Neuronal stem cell (in vitro differentiated cells): Measurements from ENCODE around the gene ARFGAP1.

ENCODE experiments used
- DNase-seq: peaks from one replicate; pipeline ENCODE4 v3.0.0-alpha.2; 2013; ENCODE audit warnings: low spot score
- H2AFZ ChIP-seq: one replicate; pipeline ENCODE4 v1.6.1; 2013; ENCODE audit warnings: mild to moderate bottlenecking, low read length, inconsistent platforms
- H2AK5ac ChIP-seq: 2 replicates; pipeline ENCODE4 v1.6.1; 2013; ENCODE audit warnings: low read depth, mild to moderate bottlenecking, inconsistent platforms, low read length, moderate library complexity, mixed read lengths
- H2BK120ac ChIP-seq: 2 replicates; pipeline ENCODE4 v1.6.1; 2013; ENCODE audit warnings: low read depth, mild to moderate bottlenecking, inconsistent platforms, low read length, moderate library complexity, mixed read lengths
- H2BK12ac ChIP-seq: one replicate; pipeline ENCODE4 v1.6.1; 2013; ENCODE audit warnings: low read length, inconsistent platforms
- H2BK15ac ChIP-seq: 2 replicates; pipeline ENCODE4 v1.6.1; 2013; ENCODE audit warnings: mild to moderate bottlenecking, low read length, inconsistent platforms, mixed read lengths
- H2BK5ac ChIP-seq: one replicate; pipeline ENCODE4 v1.6.1; 2013; ENCODE audit warnings: inconsistent platforms, mild to moderate bottlenecking, low read length, moderate library complexity
- H3K14ac ChIP-seq: one replicate; pipeline ENCODE4 v1.6.1; 2013; ENCODE audit warnings: low read length, inconsistent platforms
- H3K18ac ChIP-seq: 2 replicates; pipeline ENCODE4 v1.6.1; 2013; ENCODE audit warnings: low read length, inconsistent platforms
- H3K23ac ChIP-seq: 2 replicates; pipeline ENCODE4 v1.6.1; 2013; ENCODE audit warnings: low read depth, mild to moderate bottlenecking, mixed read lengths, low read length, inconsistent platforms; ENCODE audit not compliant: poor library complexity
- H3K27ac ChIP-seq: replicated peaks from 3 replicates; pipeline ENCODE4 v1.5.1; 2013; ENCODE audit warnings: low read length, inconsistent platforms
- H3K27me3 ChIP-seq, 3 experiments: 2 replicates each; pipeline ENCODE4 v1.6.1; 2013; ENCODE audit warnings: low read length in 3 of 3, mild to moderate bottlenecking in 2 of 3, inconsistent platforms in 1 of 3, low read depth in 1 of 3, mixed read lengths in 1 of 3, moderate library complexity in 1 of 3; ENCODE audit not compliant: control insufficient read depth in 3 of 3, insufficient read depth in 3 of 3
- H3K36me3 ChIP-seq, 2 donors: replicated peaks in 1 of 2; 2 replicates each; pipeline ENCODE4 v1.6.1; 2013; ENCODE audit warnings: low read length in 2 of 2; ENCODE audit not compliant: control insufficient read depth in 2 of 2, insufficient read depth in 2 of 2
- H3K4ac ChIP-seq: 2 replicates; pipeline ENCODE4 v1.6.1; 2013; ENCODE audit warnings: inconsistent platforms, mild to moderate bottlenecking, low read length, moderate library complexity
- H3K4me1 ChIP-seq, 2 donors: 1 replicate in 1 of 2; 2 replicates in 1 of 2; pipeline ENCODE4 v1.6.1; 2013; ENCODE audit warnings: low read length in 2 of 2, low read depth in 1 of 2; ENCODE audit not compliant: control insufficient read depth in 2 of 2, insufficient read depth in 1 of 2
- H3K4me2 ChIP-seq: one replicate; pipeline ENCODE4 v1.6.1; 2013; ENCODE audit warnings: mild to moderate bottlenecking, low read length, inconsistent platforms; ENCODE audit not compliant: insufficient read depth, poor library complexity, severe bottlenecking
- H3K4me3 ChIP-seq, 2 donors: 2 replicates each; pipeline ENCODE4 v1.5.1; 2013; ENCODE audit warnings: low read length in 2 of 2, mild to moderate bottlenecking in 2 of 2, inconsistent platforms in 1 of 2, moderate library complexity in 1 of 2
- H3K79me1 ChIP-seq: one replicate; pipeline ENCODE4 v1.6.1; 2013; ENCODE audit warnings: low read depth, mild to moderate bottlenecking, inconsistent platforms, low read length, moderate library complexity
- H3K9ac ChIP-seq: one replicate; pipeline ENCODE4 v1.6.1; 2013; ENCODE audit warnings: mild to moderate bottlenecking, low read depth, low read length, inconsistent platforms; ENCODE audit not compliant: poor library complexity
- H3K9me3 ChIP-seq, 2 donors: replicated peaks in 1 of 2; 2 replicates each; pipeline versions ENCODE3 to v1.6.1; 2013; ENCODE audit warnings: low read length in 2 of 2, mild to moderate bottlenecking in 2 of 2, inconsistent platforms in 1 of 2, low read depth in 1 of 2, mixed read lengths in 1 of 2, moderate library complexity in 1 of 2; ENCODE audit not compliant: control insufficient read depth in 2 of 2, insufficient read depth in 1 of 2
- H4K8ac ChIP-seq: one replicate; pipeline ENCODE4 v1.6.1; 2013; ENCODE audit warnings: low read depth, mild to moderate bottlenecking, inconsistent platforms, low read length, moderate library complexity
- H4K91ac ChIP-seq: one replicate; pipeline ENCODE4 v1.6.1; 2013; ENCODE audit warnings: low read length, low read depth, mild to moderate bottlenecking, inconsistent platforms; ENCODE audit not compliant: poor library complexity
- whole genome bisulfite sequencing, 2 donors: extraction: QIAGEN DNeasy Blood & Tissue Kit; methylation state at CpG; one replicate each; pipeline ENCODE4 v1.1.7; 2013; ENCODE audit warnings: missing lambda C conversion rate in 2 of 2, mixed read lengths in 1 of 2; ENCODE audit not compliant: insufficient read length in 2 of 2, insufficient replicate concordance in 1 of 2; ENCODE audit errors: extremely low coverage in 2 of 2; 5-methylcytosine and 5-hydroxymethylcytosine counted together

Gene ARFGAP1

GRCh38 chr20:63283397-63284082 is 10.9 kb downstream of the ARFGAP1 start:
- Histone ChIP-seq H3K4me2 (no peak overlapping the region), H3K9ac (peak overlapping the region; percentile 30), H3K36me3 (peaks cover 50 to 93% of the 10 kb centered on the region in 2 donors), H3K4me3 (no peak overlapping the region), H2AK5ac (no peak overlapping the region), H2BK5ac (no peak overlapping the region), H4K8ac (no peak overlapping the region), H3K23ac (no peak overlapping the region), H3K4me1 (no peaks in the 10 kb centered on the region), H3K4ac (no peak overlapping the region), H3K27ac (no peak overlapping the region), H3K9me3 (no peaks in the 10 kb centered on the region), H2BK15ac (no peak overlapping the region), H4K91ac (no peak overlapping the region), H3K27me3 (no peaks in the 10 kb centered on the region), H3K18ac (no peak overlapping the region), H2BK12ac (no peak overlapping the region), H2BK120ac (no peak overlapping the region), H3K14ac (no peak overlapping the region), H2AFZ (no peak overlapping the region), H3K79me1 (peaks cover 7% of the 10 kb centered on the region)
- no CpG with 5 or more reads among the region's 33 CpGs for WGBS, 2 donors
- no peak for DNase-seq

GRCh38 chr20:63284083-63284440 is 11.4 kb downstream of the ARFGAP1 start:
- no peak overlapping the region for H2BK5ac ChIP-seq
- WGBS, 2 donors, result no CpG with 5 or more reads among the region's 14 CpGs
- peaks cover 50 to 93% of the 10 kb centered on the region in 2 donors for H3K36me3 ChIP-seq

GRCh38 chr20:63284544-63284949 is 11.9 kb downstream of the ARFGAP1 start:
- no peak overlapping the region for H3K4ac ChIP-seq
- peak overlapping the region; percentile 21 for H3K9ac ChIP-seq
- H3K23ac ChIP-seq, result peak overlapping the region; percentile 20
- no peak overlapping the region for H2BK120ac ChIP-seq
- H4K8ac ChIP-seq, result no peak overlapping the region
- H3K4me1 ChIP-seq, result no peaks in the 10 kb centered on the region
- no peak overlapping the region for H2AK5ac ChIP-seq
- H3K79me1 ChIP-seq, result peaks cover 7% of the 10 kb centered on the region
- WGBS, 2 donors, result no CpG with 5 or more reads among the region's 25 CpGs
- peak overlapping the region; percentile 47 for H3K14ac ChIP-seq
- no peaks in the 10 kb centered on the region for H3K27me3 ChIP-seq
- H2AFZ ChIP-seq, result no peak overlapping the region
- H2BK15ac ChIP-seq, result no peak overlapping the region
- H3K4me3 ChIP-seq, result no peak overlapping the region
- no peak overlapping the region for H3K27ac ChIP-seq
- DNase-seq, result no peak
- no peak overlapping the region for H2BK12ac ChIP-seq
- H3K4me2 ChIP-seq, result no peak overlapping the region
- H3K36me3 ChIP-seq, result peaks cover 50 to 93% of the 10 kb centered on the region in 2 donors
- no peak overlapping the region for H3K18ac ChIP-seq
- no peaks in the 10 kb centered on the region for H3K9me3 ChIP-seq
- H2BK5ac ChIP-seq, result no peak overlapping the region
- no peak overlapping the region for H4K91ac ChIP-seq

More at GRCh38 chr20:63284083-63284440, 11.4 kb downstream of the ARFGAP1 start:
- H2BK12ac ChIP-seq, result peak overlapping the region; percentile 10
- no peak overlapping the region for H3K27ac ChIP-seq
- no peak overlapping the region for H3K14ac ChIP-seq
- H3K23ac ChIP-seq, result no peak overlapping the region
- no peak overlapping the region for H3K4me2 ChIP-seq
- H2AK5ac ChIP-seq, result no peak overlapping the region
- H4K8ac ChIP-seq, result no peak overlapping the region
- no peak overlapping the region for H3K4me3 ChIP-seq
- H2BK15ac ChIP-seq, result no peak overlapping the region
- H3K79me1 ChIP-seq, result peaks cover 7% of the 10 kb centered on the region
- H3K27me3 ChIP-seq, result no peaks in the 10 kb centered on the region
- no peak for DNase-seq
- no peak overlapping the region for H4K91ac ChIP-seq
- H3K9ac ChIP-seq, result no peak overlapping the region
- H2BK120ac ChIP-seq, result no peak overlapping the region
- no peak overlapping the region for H3K18ac ChIP-seq
- H2AFZ ChIP-seq, result no peak overlapping the region
- no peaks in the 10 kb centered on the region for H3K9me3 ChIP-seq
- H3K4me1 ChIP-seq, result no peaks in the 10 kb centered on the region
- H3K4ac ChIP-seq, result no peak overlapping the region

- Histone ChIP-seq H3K27ac (no peak overlapping the region), H2AFZ (no peak overlapping the region), H3K23ac (peak overlapping the region; percentile 20), H3K4me3 (no peak overlapping the region), H3K36me3 (peaks cover 51 to 92% of the 10 kb centered on the region in 2 donors), H3K9ac (peak overlapping the region; percentile 12), H2BK12ac (no peak overlapping the region), H2BK5ac (no peak overlapping the region), H3K18ac (no peak overlapping the region), H4K8ac (no peak overlapping the region), H2AK5ac (no peak overlapping the region), H2BK15ac (no peak overlapping the region), H3K4me2 (no peak overlapping the region), H4K91ac (no peak overlapping the region), H3K14ac (peak overlapping the region; percentile 47), H3K9me3 (no peaks in the 10 kb centered on the region), H3K27me3 (no peaks in the 10 kb centered on the region), H3K79me1 (peaks cover 7% of the 10 kb centered on the region), H3K4me1 (no peaks in the 10 kb centered on the region), H3K4ac (no peak overlapping the region), H2BK120ac (no peak overlapping the region)
- WGBS, 2 donors, result no CpG with 5 or more reads among the region's 13 CpGs
- no peak for DNase-seq
Observed at GRCh38 chr20:63284981-63285524, 12.4 kb downstream of the ARFGAP1 start.
